ENCODE measurements around the gene RPS19. TPM values are rescaled to one million over a fixed set of nuclear protein-coding genes. Genes with fewer than 3 reads are reported as not detected.

Gene RPS19
- total RNA-seq, 2 donors from 2014 or later, result 2,321 to 2,418 TPM

GRCh38 chr19:41897181-41897580, 37.1 kb downstream of the RPS19 start:
- Histone ChIP-seq H3K27me3 (ENCODE audit: control insufficient read depth, insufficient read depth, low read length, poor library complexity, severe bottlenecking) (no peaks in the 10 kb centered on the region), H3K4me3 (ENCODE audit: low read length) (no peak overlapping the region), H3K9me3 (ENCODE audit: control insufficient read depth, low read length) (no peaks in the 10 kb centered on the region), H3K4me1 (ENCODE audit: control insufficient read depth, insufficient read depth, low read length) (no peaks in the 10 kb centered on the region), H3K27ac (ENCODE audit: low read depth, low read length) (no peak overlapping the region), H3K36me3 (ENCODE audit: control insufficient read depth, insufficient read depth, low read length) (peaks cover 45% of the 10 kb centered on the region), H3K9ac (ENCODE audit: extremely low read depth, low read length, poor library complexity, severe bottlenecking) (no peak overlapping the region)
- Mint-ChIP-seq H3K27ac (no peak overlapping the region), H3K27me3 (ENCODE audit: insufficient read depth) (no peaks in the 10 kb centered on the region), H3K36me3 (ENCODE audit: low read depth) (peaks cover 44% of the 10 kb centered on the region), H3K4me1 (no peaks in the 10 kb centered on the region), H3K4me3 (no peak overlapping the region), H3K9me3 (no peaks in the 10 kb centered on the region)
- 85 to 100% methylated on average over 2 of the region's 3 CpGs for WGBS, 2 experiments (ENCODE audit: insufficient coverage in 1 of 2, insufficient read length in 1 of 2)
- TF ChIP-seq CTCF (conservative IDR thresholded peaks at IDR 0.05), result no peak
- DNase-seq, result no peak

- no peak overlapping the region for H3K9ac ChIP-seq (ENCODE audit: extremely low read depth, low read length, poor library complexity, severe bottlenecking)
- peaks cover 50% of the 10 kb centered on the region for H3K36me3 ChIP-seq (ENCODE audit: control insufficient read depth, insufficient read depth, low read length)
- no peak overlapping the region for H3K27ac ChIP-seq (ENCODE audit: low read depth, low read length)
- WGBS, 2 experiments (ENCODE audit: insufficient coverage in 1 of 2, insufficient read length in 1 of 2), result 94 to 95% methylated on average over 5 to 18 of the region's 24 CpGs
- no peaks in the 10 kb centered on the region for H3K27me3 Mint-ChIP-seq (ENCODE audit: insufficient read depth)
- H3K9me3 ChIP-seq (ENCODE audit: control insufficient read depth, low read length), result no peaks in the 10 kb centered on the region
- no peaks in the 10 kb centered on the region for H3K4me1 Mint-ChIP-seq
- no peak overlapping the region for H3K27ac Mint-ChIP-seq
- H3K9me3 Mint-ChIP-seq, result no peaks in the 10 kb centered on the region
- no peak for DNase-seq
- no peaks in the 10 kb centered on the region for H3K27me3 ChIP-seq (ENCODE audit: control insufficient read depth, insufficient read depth, low read length, poor library complexity, severe bottlenecking)
- no peak for TF ChIP-seq CTCF (conservative IDR thresholded peaks at IDR 0.05)
- H3K4me3 Mint-ChIP-seq, result no peak overlapping the region
- H3K4me1 ChIP-seq (ENCODE audit: control insufficient read depth, insufficient read depth, low read length), result no peaks in the 10 kb centered on the region
- no peak overlapping the region for H3K4me3 ChIP-seq (ENCODE audit: low read length)
- peaks cover 49% of the 10 kb centered on the region for H3K36me3 Mint-ChIP-seq (ENCODE audit: low read depth)
These were observed 37.8 kb downstream of the RPS19 start for GRCh38 chr19:41897820-41898219.

- no peak overlapping the region for H3K27ac Mint-ChIP-seq
These were observed 38.2 kb downstream of the RPS19 start for GRCh38 chr19:41898235-41898634.

More at GRCh38 chr19:41898235-41898634, 38.2 kb downstream of the RPS19 start:
- H3K4me3 Mint-ChIP-seq, result no peak overlapping the region
- no peaks in the 10 kb centered on the region for H3K27me3 Mint-ChIP-seq (ENCODE audit: insufficient read depth)
- 95 to 100% methylated on average over 6 to 15 of the region's 15 CpGs for WGBS, 2 experiments (ENCODE audit: insufficient coverage in 1 of 2, insufficient read length in 1 of 2)
- H3K4me1 Mint-ChIP-seq, result no peaks in the 10 kb centered on the region
- no peak for DNase-seq
- Histone ChIP-seq H3K9me3 (ENCODE audit: control insufficient read depth, low read length) (no peaks in the 10 kb centered on the region), H3K4me1 (ENCODE audit: control insufficient read depth, insufficient read depth, low read length) (no peaks in the 10 kb centered on the region), H3K27ac (ENCODE audit: low read depth, low read length) (no peak overlapping the region), H3K36me3 (ENCODE audit: control insufficient read depth, insufficient read depth, low read length) (peaks cover 50% of the 10 kb centered on the region), H3K27me3 (ENCODE audit: control insufficient read depth, insufficient read depth, low read length, poor library complexity, severe bottlenecking) (no peaks in the 10 kb centered on the region), H3K4me3 (ENCODE audit: low read length) (no peak overlapping the region), H3K9ac (ENCODE audit: extremely low read depth, low read length, poor library complexity, severe bottlenecking) (no peak overlapping the region)
- H3K9me3 Mint-ChIP-seq, result no peaks in the 10 kb centered on the region
- peaks cover 53% of the 10 kb centered on the region for H3K36me3 Mint-ChIP-seq (ENCODE audit: low read depth)
- no peak for TF ChIP-seq CTCF (conservative IDR thresholded peaks at IDR 0.05)

Measured in endodermal cell (in vitro differentiated cells).